ENCODE measurements around the gene GALNTL6. TPM values are rescaled to one million over a fixed set of nuclear protein-coding genes. Genes with fewer than 3 reads are reported as not detected.

The GALNTL6 gene
- total RNA-seq, 2 donors from 2014 or later, result 0.19 to 0.20 TPM

GRCh38 chr4:171956678-171957077 lies 143.5 kb downstream of the GALNTL6 start:
- intact Hi-C loops (cut with DNase I), result no loop called here
- no peak overlapping the region for H3K4me3 ChIP-seq
- no peaks in the 10 kb centered on the region for H3K4me1 ChIP-seq
- DNase-seq, result no peak
- TF ChIP-seq CTCF (IDR thresholded peaks at IDR 0.05), result no peak
- H3K27me3 ChIP-seq, result no peaks in the 10 kb centered on the region
- no peaks in the 10 kb centered on the region for H3K9me3 ChIP-seq
- H3K27ac ChIP-seq, result no peak overlapping the region
- no peak overlapping the region for H3K9ac ChIP-seq (ENCODE audit: low read depth in 2 of 2, low read length in 2 of 2)
- no peaks in the 10 kb centered on the region for H3K36me3 ChIP-seq

- Histone ChIP-seq H3K4me3 (no peak overlapping the region), H3K36me3 (no peaks in the 10 kb centered on the region), H3K27ac (no peak overlapping the region), H3K27me3 (no peaks in the 10 kb centered on the region), H3K9me3 (no peaks in the 10 kb centered on the region), H3K9ac (ENCODE audit: low read depth in 2 of 2, low read length in 2 of 2) (no peak overlapping the region), H3K4me1 (no peaks in the 10 kb centered on the region)
- TF ChIP-seq CTCF (IDR thresholded peaks at IDR 0.05), result no peak
- no peak for DNase-seq
- intact Hi-C loops (cut with DNase I), result no loop called here
These were observed 148.9 kb downstream of the GALNTL6 start for GRCh38 chr4:171962110-171962509.

GRCh38 chr4:171966356-171966755 lies 153.2 kb downstream of the GALNTL6 start:
- intact Hi-C loops (cut with DNase I), result no loop called here
- DNase-seq, result no peak

GRCh38 chr4:171978216-171978615 lies 165.0 kb downstream of the GALNTL6 start:
- Histone ChIP-seq H3K4me1 (no peaks in the 10 kb centered on the region), H3K27me3 (no peaks in the 10 kb centered on the region), H3K36me3 (no peaks in the 10 kb centered on the region), H3K4me3 (no peak overlapping the region), H3K27ac (no peak overlapping the region), H3K9ac (ENCODE audit: low read depth in 2 of 2, low read length in 2 of 2) (no peak overlapping the region), H3K9me3 (no peaks in the 10 kb centered on the region)
- intact Hi-C loops (cut with DNase I), result no loop called here
- TF ChIP-seq CTCF (IDR thresholded peaks at IDR 0.05), result no peak
- no peak for DNase-seq

More at GRCh38 chr4:171966356-171966755, 153.2 kb downstream of the GALNTL6 start:
- no peaks in the 10 kb centered on the region for H3K27me3 ChIP-seq
- no peak overlapping the region for H3K9ac ChIP-seq (ENCODE audit: low read depth in 2 of 2, low read length in 2 of 2)
- no peak for TF ChIP-seq CTCF (IDR thresholded peaks at IDR 0.05)
- no peak overlapping the region for H3K4me3 ChIP-seq
- no peaks in the 10 kb centered on the region for H3K9me3 ChIP-seq
- H3K4me1 ChIP-seq, result no peaks in the 10 kb centered on the region
- no peaks in the 10 kb centered on the region for H3K36me3 ChIP-seq
- H3K27ac ChIP-seq, result no peak overlapping the region

- no peak for TF ChIP-seq CTCF (IDR thresholded peaks at IDR 0.05)
- H3K36me3 ChIP-seq, result no peaks in the 10 kb centered on the region
- H3K27ac ChIP-seq, result no peak overlapping the region
- H3K27me3 ChIP-seq, result no peaks in the 10 kb centered on the region
- intact Hi-C loops (cut with DNase I), result no loop called here
- no peaks in the 10 kb centered on the region for H3K4me1 ChIP-seq
- no peak for DNase-seq
- no peak overlapping the region for H3K4me3 ChIP-seq
- H3K9me3 ChIP-seq, result no peaks in the 10 kb centered on the region
- no peak overlapping the region for H3K9ac ChIP-seq (ENCODE audit: low read depth in 2 of 2, low read length in 2 of 2)
These were observed 166.3 kb downstream of the GALNTL6 start for GRCh38 chr4:171979461-171979860.

GRCh38 chr4:171981185-171981584 lies 168.0 kb downstream of the GALNTL6 start:
- no peaks in the 10 kb centered on the region for H3K9me3 ChIP-seq
- H3K4me3 ChIP-seq, result no peak overlapping the region
- no peaks in the 10 kb centered on the region for H3K27me3 ChIP-seq
- H3K27ac ChIP-seq, result no peak overlapping the region
- TF ChIP-seq CTCF (IDR thresholded peaks at IDR 0.05), result no peak
- no peak overlapping the region for H3K9ac ChIP-seq (ENCODE audit: low read depth in 2 of 2, low read length in 2 of 2)
- no peak for DNase-seq
- H3K4me1 ChIP-seq, result no peaks in the 10 kb centered on the region
- intact Hi-C loops (cut with DNase I), result no loop called here
- no peaks in the 10 kb centered on the region for H3K36me3 ChIP-seq
